ENCODE data around the gene NCAM2.

- TF ChIP-seq POLR2AphosphoS5 (IDR thresholded peaks at IDR 0.05) (no peak), EP300 (IDR thresholded peaks at IDR 0.05) (no peak)
- TF ChIP-seq, protein P1, sequence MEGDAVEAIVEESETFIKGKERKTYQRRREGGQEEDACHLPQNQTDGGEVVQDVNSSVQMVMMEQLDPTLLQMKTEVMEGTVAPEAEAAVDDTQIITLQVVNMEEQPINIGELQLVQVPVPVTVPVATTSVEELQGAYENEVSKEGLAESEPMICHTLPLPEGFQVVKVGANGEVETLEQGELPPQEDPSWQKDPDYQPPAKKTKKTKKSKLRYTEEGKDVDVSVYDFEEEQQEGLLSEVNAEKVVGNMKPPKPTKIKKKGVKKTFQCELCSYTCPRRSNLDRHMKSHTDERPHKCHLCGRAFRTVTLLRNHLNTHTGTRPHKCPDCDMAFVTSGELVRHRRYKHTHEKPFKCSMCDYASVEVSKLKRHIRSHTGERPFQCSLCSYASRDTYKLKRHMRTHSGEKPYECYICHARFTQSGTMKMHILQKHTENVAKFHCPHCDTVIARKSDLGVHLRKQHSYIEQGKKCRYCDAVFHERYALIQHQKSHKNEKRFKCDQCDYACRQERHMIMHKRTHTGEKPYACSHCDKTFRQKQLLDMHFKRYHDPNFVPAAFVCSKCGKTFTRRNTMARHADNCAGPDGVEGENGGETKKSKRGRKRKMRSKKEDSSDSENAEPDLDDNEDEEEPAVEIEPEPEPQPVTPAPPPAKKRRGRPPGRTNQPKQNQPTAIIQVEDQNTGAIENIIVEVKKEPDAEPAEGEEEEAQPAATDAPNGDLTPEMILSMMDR (IDR thresholded peaks at IDR 0.05), result no peak
These were observed 149.8 kb downstream of the NCAM2 start for GRCh38 chr21:21148009-21148408.
